ENCODE results near the gene FOXP1. TPM values are rescaled to one million over a fixed set of nuclear protein-coding genes. Genes with fewer than 3 reads are reported as not detected.

FOXP1 gene
- total RNA-seq, 4 donors from 2014 or later: 49.8 to 157 (median 71.9) TPM

DNA sequence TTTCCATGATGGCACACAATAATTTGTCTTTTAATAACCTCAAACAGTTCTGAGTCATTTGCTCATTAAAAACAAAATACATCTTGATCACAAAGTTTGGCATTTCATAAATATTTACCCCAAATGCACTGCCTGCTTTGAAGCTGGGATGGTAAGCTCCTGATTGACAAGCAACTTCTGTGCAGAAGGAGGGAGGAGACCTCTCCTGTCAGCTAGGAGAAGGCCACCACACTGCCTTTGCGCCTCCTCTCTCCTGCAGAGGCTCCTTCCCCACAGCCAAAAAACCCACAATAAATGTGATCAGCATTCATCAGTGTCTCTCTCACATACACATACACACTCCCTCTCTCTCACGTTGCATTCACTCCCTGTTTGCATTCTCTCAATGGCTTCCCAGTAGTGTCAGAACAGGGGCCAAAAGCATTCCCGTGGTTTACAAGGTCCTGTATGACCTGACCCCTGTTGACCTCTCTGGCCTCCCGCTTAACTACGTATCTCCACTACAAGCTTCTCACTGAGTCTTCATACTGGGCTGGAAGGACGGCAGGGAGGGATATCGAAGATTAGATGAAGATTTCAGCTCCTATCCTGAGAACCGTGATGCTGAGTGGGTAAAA, 216.4 kb downstream of the FOXP1 start:
- no peaks in the 10 kb centered on the region for H3K36me3 ChIP-seq
- H3K27me3 ChIP-seq: no peaks in the 10 kb centered on the region
- no peak overlapping the region for H3K27ac ChIP-seq
- WGBS: 89% methylated on average over 8 of the region's 8 CpGs
- no peak for TF ChIP-seq POLR2AphosphoS5 (IDR thresholded peaks at IDR 0.05)
- no peak for TF ChIP-seq CTCF (IDR thresholded peaks at IDR 0.05)
- no peak for TF ChIP-seq POLR2A (IDR thresholded peaks at IDR 0.05)
- TF ChIP-seq EP300 (IDR thresholded peaks at IDR 0.05): no peak
- no peak overlapping the region for H3K4me3 ChIP-seq
- H3K4me1 ChIP-seq: peaks cover 21% of the 10 kb centered on the region
- no peaks in the 10 kb centered on the region for H3K9me3 ChIP-seq
- DNase-seq (ENCODE audit: low spot score in 2 of 2): no peak

GRCh38 chr3:71361334-71361890, 222.1 kb downstream of the FOXP1 start:
- peaks cover 5% of the 10 kb centered on the region for H3K4me1 ChIP-seq
- no peaks in the 10 kb centered on the region for H3K9me3 ChIP-seq
- no peaks in the 10 kb centered on the region for H3K36me3 ChIP-seq
- H3K27me3 ChIP-seq: no peaks in the 10 kb centered on the region
- 93% methylated on average over 12 of the region's 12 CpGs for WGBS
- no peak for DNase-seq (ENCODE audit: low spot score in 2 of 2)
- H3K4me3 ChIP-seq: no peak overlapping the region
- H3K27ac ChIP-seq: no peak overlapping the region
- TF ChIP-seq CTCF (IDR thresholded peaks at IDR 0.05) (no peak), POLR2A (IDR thresholded peaks at IDR 0.05) (no peak), POLR2AphosphoS5 (IDR thresholded peaks at IDR 0.05) (no peak), EP300 (IDR thresholded peaks at IDR 0.05) (no peak)

DNA sequence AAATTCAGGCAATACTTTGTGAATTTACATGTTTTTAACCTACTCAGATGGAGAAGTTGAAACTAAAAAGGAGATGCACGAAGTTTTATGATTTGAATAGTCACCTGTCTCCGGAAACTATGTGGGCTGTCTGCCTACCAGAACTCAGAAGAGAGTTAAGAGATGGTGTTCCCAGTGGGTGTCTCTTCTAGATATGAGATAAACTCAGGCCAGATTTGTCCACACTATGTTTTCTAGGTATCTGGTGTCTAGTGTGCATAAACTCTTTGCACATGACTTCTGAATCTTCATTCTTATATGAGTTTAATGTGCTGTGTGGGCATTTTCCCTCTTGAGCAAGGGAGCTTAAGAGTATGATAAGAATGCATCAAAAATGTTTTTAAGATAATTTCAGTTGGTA, 222.8 kb downstream of the FOXP1 start:
- H3K4me1 ChIP-seq: peaks cover 5% of the 10 kb centered on the region
- no peak for DNase-seq (ENCODE audit: low spot score in 2 of 2)

GRCh38 chr3:71360180-71360579, 223.3 kb downstream of the FOXP1 start:
- WGBS: 97% methylated on average over 4 of the region's 4 CpGs
- H3K4me3 ChIP-seq: no peak overlapping the region
- no peaks in the 10 kb centered on the region for H3K27me3 ChIP-seq
- no peak overlapping the region for H3K27ac ChIP-seq
- DNase-seq (ENCODE audit: low spot score in 2 of 2): no peak
- H3K9me3 ChIP-seq: no peaks in the 10 kb centered on the region
- no peak for TF ChIP-seq EP300 (IDR thresholded peaks at IDR 0.05)
- TF ChIP-seq CTCF (IDR thresholded peaks at IDR 0.05): no peak
- no peak for TF ChIP-seq POLR2A (IDR thresholded peaks at IDR 0.05)
- TF ChIP-seq POLR2AphosphoS5 (IDR thresholded peaks at IDR 0.05): no peak
- no peaks in the 10 kb centered on the region for H3K36me3 ChIP-seq
- H3K4me1 ChIP-seq: peaks cover 5% of the 10 kb centered on the region

More for the DNA sequence above, 222.8 kb downstream of the FOXP1 start:
- 97% methylated on average over 2 of the region's 2 CpGs for WGBS
- H3K27me3 ChIP-seq: no peaks in the 10 kb centered on the region
- no peak overlapping the region for H3K4me3 ChIP-seq
- H3K9me3 ChIP-seq: no peaks in the 10 kb centered on the region
- TF ChIP-seq POLR2A (IDR thresholded peaks at IDR 0.05) (no peak), CTCF (IDR thresholded peaks at IDR 0.05) (no peak), POLR2AphosphoS5 (IDR thresholded peaks at IDR 0.05) (no peak), EP300 (IDR thresholded peaks at IDR 0.05) (no peak)
- H3K27ac ChIP-seq: no peak overlapping the region
- H3K36me3 ChIP-seq: no peaks in the 10 kb centered on the region

DNA sequence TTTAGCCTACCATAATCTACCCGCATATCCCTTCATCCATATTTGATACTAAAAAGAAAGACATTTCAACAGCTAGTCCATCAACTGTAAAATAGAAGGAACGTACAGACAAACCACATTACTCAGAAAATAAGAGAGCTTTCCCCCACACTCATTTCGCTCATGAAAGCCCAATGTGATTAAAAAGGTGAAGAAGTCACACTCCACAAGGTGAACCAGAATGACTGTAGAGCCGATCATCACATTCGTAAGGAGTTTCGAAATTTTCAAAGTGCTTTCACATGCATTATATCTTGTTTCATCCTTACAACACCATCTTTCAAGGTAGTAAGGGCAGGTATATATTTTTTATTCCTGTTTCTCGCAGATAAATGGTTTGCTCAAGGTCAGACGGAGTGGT, 225.3 kb downstream of the FOXP1 start:
- no peak overlapping the region for H3K4me3 ChIP-seq
- no peaks in the 10 kb centered on the region for H3K4me1 ChIP-seq
- H3K9me3 ChIP-seq: no peaks in the 10 kb centered on the region
- no peak overlapping the region for H3K27ac ChIP-seq
- 96% methylated on average over 8 of the region's 8 CpGs for WGBS
- no peaks in the 10 kb centered on the region for H3K36me3 ChIP-seq
- DNase-seq (ENCODE audit: low spot score in 2 of 2): no peak
- H3K27me3 ChIP-seq: no peaks in the 10 kb centered on the region
- TF ChIP-seq CTCF (IDR thresholded peaks at IDR 0.05): no peak
- no peak for TF ChIP-seq POLR2AphosphoS5 (IDR thresholded peaks at IDR 0.05)
- no peak for TF ChIP-seq EP300 (IDR thresholded peaks at IDR 0.05)
